NOMO-1 (cell line): ENCODE results near the gene ARMC9.
"Not testable (repeated sequence)": the region's sequence is repeated elsewhere in the genome, so short reads cannot be mapped to it uniquely, and the experiment has no call there.

Experiments used
- DNase-seq, 2 experiments: peaks; one replicate each; lab custom pipeline; 2025; ENCODE audit not compliant: unreplicated experiment in 2 of 2; lab: John Stamatoyannopoulos, UW

The ARMC9 gene

DNA sequence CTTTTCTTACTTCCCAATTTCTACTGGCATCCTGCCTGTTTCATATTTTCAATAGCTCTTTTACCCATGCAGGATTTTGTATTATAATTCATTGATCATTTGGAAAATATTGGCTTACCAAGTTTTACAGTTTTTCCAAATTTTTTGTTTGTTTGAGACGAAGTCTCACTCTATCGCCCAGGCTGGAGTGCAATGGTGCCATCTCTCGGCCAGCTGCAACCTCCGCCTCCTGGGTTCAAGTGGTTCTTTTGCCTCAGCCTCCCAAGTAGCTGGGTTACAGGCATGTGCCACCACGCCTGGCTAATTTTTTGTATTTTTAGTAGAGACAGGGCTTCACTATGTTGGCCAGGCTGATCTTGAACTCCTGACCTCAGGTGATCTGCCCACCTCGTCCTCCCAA is 105.8 kb downstream of the ARMC9 start:
- DNase-seq = not testable (repeated sequence)

- no peak for DNase-seq
Observed at GRCh38 chr2:231305221-231305620, 106.8 kb downstream of the ARMC9 start.

DNA sequence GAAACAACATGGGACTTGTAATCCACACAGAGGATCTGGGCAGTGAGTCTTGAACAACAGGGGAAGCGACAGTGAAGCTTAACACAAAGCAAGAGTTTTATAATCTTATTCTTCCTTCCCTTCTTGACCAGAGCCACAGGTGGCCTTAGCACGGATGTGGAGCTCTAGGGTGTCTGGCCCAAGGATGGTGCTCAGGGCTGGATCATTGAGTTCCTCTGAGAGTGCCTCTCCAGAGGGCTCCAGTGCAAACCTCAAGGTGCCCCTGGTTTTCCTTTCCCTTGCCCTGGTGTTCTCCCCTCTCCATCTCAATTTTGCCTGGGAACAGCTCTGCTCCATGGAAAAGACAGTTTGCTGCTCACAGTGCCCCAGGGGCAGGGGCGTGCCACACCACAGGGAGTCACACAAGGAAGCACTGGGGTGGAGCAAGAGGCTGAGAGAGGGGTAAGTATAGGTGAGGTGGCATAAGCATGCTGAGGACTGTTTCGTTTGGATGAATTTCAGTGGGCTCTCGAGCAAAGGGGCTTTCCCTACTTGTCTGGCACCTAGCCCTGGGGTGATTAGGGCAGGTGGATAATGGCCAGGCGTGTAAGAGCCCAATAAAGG is 108.5 kb downstream of the ARMC9 start:
- DNase-seq = no peak

DNA sequence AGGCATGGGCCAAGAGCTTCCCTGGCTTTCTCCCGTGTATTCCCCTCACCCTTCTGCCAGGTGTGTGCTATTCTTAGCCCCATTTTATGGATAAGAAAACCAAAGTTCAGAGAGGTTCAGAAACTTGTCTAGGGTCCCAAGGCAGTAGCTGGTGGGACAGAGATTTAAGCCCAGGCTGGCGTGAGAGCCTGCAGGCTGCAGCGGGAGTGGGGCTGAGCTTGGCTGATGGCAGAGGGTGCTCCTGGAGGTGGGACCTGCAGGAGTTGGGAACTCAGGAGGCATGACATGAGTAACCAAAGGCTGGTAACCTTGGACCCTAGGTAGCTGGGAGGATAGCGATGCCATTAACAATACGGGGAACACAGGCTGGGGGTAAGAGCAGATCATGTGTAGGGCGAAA is 109.8 kb downstream of the ARMC9 start:
- DNase-seq = no peak

GRCh38 chr2:231308631-231309428 is 110.4 kb downstream of the ARMC9 start:
- no peak for DNase-seq

- DNase-seq = no peak
Observed at GRCh38 chr2:231312066-231312465, 113.6 kb downstream of the ARMC9 start.

DNA sequence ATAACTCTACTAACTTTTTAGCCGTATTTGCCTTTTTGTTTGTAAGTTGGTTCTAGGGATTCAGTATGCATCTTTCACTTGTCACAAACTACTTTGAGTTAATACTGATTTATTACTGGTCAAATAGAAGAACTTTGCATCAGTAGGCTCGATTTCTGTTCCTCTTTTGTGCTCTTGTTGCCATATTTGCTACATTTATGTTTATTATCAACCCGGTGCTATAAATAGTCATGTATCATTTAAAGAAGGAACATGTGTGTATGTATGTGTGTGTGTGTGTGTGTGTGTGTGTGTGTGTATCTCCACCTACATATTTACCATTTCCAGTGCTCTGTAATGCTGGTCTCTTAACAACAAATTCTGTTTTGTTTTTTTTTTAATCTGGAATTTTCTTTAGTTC is 117.5 kb downstream of the ARMC9 start:
- DNase-seq = peak; percentile 88 to 98

- no peak for DNase-seq
Observed at GRCh38 chr2:231317579-231317978, 119.1 kb downstream of the ARMC9 start.

- no peak for DNase-seq
Observed at GRCh38 chr2:231318436-231318835, 120.0 kb downstream of the ARMC9 start.

DNA sequence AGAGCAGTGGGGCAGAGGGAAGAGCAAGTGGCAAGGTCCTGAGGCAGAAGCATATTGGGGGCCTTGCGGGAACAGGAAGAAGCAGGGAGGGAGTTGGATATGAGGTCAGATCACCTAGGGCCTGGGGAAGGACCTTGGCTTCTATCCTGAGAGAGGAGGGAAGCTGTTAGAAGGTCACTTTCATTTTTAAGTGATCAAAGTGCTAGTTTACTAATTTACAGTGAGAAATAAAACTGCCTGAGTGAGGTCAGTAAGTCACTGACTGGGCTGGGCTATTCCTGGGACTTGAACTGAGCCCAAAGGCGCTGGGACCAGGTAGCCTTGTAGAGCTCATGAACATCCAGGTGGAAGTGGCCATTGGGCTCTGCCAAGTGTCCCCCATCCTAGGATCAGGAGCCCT is 120.5 kb downstream of the ARMC9 start:
- no peak for DNase-seq

DNA sequence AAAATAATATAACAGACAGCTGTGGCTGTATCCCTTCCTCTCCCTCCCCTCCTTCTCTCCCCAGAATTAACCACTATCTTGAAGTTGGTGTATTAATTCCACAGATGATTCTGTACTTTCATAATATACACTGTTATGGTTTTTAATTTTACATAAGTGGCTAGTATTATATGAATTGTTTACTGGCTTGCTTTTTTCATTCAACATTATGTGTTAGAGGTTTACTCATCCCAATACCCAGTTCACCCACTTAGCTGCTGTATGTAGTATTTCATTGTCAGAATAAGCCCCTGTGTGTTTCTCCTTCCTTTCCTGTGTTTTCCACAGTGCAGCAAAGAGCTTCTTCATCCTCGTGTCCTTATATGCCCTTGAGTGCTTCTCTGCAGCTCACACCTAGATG is 121.4 kb downstream of the ARMC9 start:
- no peak for DNase-seq

DNA sequence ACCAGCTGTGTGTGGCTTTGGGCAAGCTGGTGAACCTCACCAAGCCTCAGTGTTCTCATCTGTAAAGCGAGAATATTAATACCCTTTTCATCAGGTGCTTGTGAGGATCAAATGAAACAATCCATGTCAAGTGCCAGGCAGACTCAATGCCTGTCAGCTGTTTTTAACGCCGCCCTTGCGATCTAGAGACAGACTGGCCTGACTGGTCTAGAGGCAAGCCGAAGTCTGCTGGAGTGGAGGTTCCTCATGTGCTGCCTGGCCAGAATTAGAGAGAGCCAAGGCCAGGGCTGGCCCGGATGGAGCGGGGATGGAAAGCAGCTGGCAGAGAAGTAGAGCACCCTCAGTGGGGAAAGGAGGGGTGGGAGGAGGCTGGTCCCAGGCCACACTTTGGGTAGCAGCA is 122.6 kb downstream of the ARMC9 start:
- DNase-seq = peak; percentile 22 to 23

DNA sequence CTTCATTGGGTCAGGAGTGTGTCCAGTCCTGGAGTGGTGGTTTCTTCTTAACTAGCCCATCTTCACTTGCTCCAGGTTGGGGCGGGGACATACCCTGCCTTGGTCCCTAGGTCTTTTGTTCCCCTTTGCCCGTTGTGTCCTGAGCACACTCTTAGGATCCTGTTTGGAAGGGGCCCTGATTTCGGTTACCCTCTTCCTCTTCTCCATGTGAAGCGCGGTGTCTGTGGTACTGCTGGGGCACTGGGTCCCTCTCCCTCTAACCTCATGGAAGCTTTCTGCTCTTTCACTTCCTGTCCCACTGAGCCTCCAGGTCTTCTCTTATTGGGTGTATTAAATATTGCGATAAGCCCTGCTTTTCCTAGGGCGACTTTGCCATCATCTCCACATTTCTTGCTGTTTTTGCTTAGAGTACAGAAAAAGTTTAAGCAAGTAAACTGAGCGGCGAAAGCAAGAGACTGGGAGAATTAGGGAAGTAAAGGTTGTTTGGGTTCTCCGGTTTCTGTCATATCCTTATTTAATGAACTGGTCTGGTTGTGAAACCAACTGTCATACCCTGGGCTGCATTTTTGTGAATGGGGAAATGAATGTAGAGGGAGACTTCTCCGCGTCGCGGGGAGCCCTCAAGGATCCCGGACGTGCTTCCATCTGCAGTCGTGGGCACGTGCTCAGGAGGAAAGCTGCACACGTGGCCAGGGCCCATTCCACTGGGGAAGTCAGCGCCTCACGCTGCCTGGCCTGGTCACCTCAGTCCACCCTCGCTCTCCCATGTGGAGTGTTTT is 123.3 kb downstream of the ARMC9 start:
- DNase-seq = peak; percentile 89 to 97

- no peak for DNase-seq
Observed at GRCh38 chr2:231323316-231323715, 124.9 kb downstream of the ARMC9 start.

DNA sequence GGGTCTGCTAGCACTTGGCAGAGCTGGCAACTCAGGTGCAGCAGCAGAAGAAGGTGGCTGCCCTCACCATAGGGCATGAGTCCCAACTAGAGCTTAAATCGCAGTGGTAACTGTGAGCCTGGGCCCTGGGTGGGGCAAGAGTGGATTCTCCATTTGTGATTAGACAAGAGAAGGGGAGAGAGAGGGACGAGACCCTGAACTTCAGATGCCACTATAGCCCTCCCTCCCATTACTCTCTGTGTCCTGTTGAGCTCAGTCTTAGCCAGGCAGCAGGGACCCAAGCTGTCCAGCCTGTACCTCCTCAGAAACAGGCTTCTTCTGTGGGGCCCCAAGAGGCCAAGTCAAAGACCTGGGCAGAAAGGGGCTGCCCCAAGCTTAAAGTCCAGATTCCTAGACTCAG is 127.4 kb downstream of the ARMC9 start:
- no peak for DNase-seq

DNA sequence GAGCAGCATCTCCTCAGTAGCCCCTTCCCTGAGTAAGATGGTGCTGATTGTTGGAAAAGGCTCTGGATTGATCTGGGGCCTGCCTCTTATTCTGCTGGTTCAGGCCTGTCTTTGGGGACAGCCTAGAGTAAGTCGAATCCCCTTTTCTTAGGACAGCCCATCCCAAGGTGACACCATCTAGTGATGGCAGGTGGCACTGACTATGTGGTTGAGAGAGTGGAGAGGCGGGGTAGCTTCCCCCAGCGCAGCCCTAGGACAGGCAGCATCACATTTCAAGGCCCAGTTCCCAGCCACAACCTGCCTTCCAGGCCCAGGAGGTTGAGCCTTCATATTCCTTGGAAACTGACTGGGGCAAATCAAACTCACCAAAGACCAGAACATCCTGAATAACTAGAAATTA is 128.0 kb downstream of the ARMC9 start:
- no peak for DNase-seq

- DNase-seq = no peak
Observed at GRCh38 chr2:231330311-231330710, 131.9 kb downstream of the ARMC9 start.

DNA sequence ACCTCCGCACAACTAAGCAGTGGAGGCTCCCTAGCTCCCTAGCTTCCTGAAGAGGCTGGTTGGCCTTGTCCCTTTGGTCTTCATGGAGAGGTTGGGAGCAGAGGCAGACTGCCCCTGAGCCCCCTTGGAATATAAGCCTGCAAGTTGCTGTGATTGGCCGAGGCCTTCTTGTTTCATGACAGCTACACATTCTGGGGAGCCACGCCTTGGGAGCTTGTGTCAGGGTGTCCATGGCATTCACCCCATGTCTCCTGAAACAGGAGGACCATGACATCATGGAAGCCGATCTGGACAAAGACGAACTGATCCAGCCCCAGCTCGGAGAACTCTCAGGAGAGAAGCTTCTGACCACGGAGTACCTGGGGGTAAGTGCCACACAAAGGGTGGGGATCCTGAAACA is 133.1 kb downstream of the ARMC9 start:
- no peak for DNase-seq

DNA sequence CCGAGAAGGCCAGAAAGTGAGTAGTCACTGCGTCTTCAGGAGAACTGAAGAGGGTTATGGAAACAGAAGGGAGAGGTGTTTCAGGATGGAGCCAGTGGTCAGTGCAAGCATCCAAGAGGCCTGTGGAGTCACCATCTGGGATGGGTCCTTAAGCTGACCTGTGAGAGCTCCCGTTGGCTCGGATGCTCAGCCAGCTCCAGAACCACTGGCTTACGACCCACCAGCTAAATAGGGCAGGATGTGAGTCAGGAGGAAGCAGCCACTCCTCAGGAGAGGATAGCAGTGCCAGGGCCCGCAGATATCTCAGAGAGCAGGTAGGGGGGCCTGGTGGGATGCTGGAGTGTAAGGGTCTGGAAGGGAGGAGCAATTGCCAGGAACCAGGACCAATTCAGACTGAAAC is 134.0 kb downstream of the ARMC9 start:
- no peak for DNase-seq

DNA sequence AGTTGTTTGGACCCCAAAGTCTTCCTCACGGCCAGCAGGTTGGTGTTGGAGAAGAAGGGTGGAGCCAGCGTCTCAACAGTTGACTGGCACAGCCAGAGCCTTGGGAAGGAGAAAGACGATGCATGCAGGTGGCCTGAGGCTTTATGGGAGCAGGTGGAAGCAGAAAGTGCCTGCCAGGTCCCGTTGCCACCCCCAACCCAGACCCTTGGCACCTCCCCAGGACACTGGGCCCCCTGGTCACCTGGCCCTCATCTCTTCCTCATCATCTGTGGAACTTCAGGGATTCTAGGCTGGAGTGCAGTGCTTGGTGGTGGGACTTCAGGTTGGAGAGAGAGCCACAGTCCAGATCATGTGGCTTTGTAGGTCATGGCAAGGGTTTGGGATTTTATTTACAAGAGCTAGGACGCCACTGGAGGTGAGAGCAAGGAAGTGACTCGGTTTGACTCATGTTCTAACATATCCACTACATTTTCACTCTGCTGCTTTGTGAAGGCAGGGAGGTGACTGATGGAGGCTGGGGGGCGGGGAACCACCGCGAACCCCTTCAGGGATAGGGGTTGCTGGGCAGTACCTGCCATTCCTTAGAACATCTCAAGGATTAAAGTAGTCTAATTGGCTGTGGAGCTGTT is 134.6 kb downstream of the ARMC9 start:
- DNase-seq = no peak

DNA sequence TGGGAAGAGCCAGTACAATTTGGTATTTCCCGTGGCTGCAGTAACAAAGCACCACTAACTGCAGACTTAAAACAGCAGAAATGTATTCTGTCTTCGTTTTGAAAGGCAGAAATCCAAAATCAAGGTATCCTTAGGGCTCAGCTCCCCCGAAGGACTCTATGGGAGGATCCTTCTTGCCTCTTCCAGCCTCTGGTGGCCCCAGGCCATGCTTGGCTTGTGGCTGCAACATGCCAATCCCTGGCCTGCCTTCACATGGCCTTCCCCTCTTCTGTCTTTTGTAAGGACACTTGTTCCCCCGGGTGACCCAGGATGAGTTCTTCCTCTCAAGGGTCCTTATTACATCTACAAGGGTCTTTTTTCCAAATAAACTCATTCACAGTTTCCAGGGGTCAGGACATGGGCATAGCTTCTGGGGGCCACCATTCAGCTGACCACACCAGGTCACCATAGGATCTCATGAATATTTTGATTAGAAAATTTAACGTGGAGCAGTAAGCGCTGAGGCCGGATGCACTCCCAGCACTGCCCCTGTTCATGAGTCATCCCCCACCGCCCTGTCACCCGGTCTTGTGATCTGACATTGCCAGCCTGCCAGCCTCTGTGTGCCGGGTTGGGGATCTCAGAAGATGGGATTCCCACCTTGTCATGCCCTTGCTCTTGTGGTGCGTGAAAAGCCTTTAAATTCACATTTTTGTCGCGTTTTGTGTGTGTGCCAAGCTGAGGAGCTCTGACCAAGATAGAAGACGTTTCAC is 135.9 kb downstream of the ARMC9 start:
- DNase-seq = peak; percentile 54 to 65
